Measurements from ENCODE around the gene HS1BP3.

DNA sequence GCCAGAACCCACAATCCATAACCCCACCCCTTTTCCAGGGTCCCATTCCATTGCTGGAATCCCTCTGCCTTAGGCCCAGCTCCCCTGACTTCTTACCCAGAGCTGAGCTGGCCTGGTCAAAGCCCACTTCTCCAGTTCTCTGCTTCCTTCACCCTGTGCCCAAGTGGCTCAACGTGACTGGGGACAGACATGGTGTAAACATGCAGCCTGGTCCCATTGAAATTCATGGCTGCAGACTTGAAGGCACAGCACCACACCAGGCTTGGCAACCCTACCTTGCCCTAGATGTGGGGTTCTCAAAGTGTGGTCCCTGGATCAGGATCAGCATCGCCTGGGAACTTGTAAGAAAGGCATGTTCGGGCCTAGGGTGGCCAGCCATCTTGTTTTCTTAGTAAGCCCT is 3.7 kb downstream of the HS1BP3 start:
- TF ChIP-seq ZBTB8A (CRISPR knock-in tag; IDR thresholded peaks at IDR 0.05; ENCODE audit: borderline replicate concordance, low read depth) (no peak), NR2C2 (CRISPR knock-in tag; IDR thresholded peaks at IDR 0.05; ENCODE audit: borderline replicate concordance) (no peak), BRCA1 (CRISPR knock-in tag; IDR thresholded peaks at IDR 0.05) (no peak), HNF4A (CRISPR knock-in tag; IDR thresholded peaks at IDR 0.05) (no peak), KLF13 (CRISPR knock-in tag; IDR thresholded peaks at IDR 0.05) (no peak), JUND (CRISPR knock-in tag; IDR thresholded peaks at IDR 0.05) (no peak), STAG1 (CRISPR knock-in tag; IDR thresholded peaks at IDR 0.05) (no peak), ZSCAN30 (CRISPR knock-in tag; IDR thresholded peaks at IDR 0.05) (no peak), SOX6 (IDR thresholded peaks at IDR 0.05) (no peak), SOX6 (CRISPR knock-in tag; IDR thresholded peaks at IDR 0.05) (no peak), POLR2AphosphoS5 (IDR thresholded peaks at IDR 0.05; ENCODE audit: low read depth, low read length) (no peak)
- TF ChIP-seq, protein P1, sequence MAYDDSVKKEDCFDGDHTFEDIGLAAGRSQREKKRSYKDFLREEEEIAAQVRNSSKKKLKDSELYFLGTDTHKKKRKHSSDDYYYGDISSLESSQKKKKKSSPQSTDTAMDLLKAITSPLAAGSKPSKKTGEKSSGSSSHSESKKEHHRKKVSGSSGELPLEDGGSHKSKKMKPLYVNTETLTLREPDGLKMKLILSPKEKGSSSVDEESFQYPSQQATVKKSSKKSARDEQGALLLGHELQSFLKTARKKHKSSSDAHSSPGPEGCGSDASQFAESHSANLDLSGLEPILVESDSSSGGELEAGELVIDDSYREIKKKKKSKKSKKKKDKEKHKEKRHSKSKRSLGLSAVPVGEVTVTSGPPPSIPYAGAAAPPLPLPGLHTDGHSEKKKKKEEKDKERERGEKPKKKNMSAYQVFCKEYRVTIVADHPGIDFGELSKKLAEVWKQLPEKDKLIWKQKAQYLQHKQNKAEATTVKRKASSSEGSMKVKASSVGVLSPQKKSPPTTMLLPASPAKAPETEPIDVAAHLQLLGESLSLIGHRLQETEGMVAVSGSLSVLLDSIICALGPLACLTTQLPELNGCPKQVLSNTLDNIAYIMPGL (CRISPR knock-in tag; IDR thresholded peaks at IDR 0.05; ENCODE audit: borderline replicate concordance in 1 of 2, low read depth in 1 of 2), result no peak
- TF ChIP-seq, protein P2, sequence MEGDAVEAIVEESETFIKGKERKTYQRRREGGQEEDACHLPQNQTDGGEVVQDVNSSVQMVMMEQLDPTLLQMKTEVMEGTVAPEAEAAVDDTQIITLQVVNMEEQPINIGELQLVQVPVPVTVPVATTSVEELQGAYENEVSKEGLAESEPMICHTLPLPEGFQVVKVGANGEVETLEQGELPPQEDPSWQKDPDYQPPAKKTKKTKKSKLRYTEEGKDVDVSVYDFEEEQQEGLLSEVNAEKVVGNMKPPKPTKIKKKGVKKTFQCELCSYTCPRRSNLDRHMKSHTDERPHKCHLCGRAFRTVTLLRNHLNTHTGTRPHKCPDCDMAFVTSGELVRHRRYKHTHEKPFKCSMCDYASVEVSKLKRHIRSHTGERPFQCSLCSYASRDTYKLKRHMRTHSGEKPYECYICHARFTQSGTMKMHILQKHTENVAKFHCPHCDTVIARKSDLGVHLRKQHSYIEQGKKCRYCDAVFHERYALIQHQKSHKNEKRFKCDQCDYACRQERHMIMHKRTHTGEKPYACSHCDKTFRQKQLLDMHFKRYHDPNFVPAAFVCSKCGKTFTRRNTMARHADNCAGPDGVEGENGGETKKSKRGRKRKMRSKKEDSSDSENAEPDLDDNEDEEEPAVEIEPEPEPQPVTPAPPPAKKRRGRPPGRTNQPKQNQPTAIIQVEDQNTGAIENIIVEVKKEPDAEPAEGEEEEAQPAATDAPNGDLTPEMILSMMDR (CRISPR knock-in tag; IDR thresholded peaks at IDR 0.05), result no peak

Data from HepG2 (cell line).